CD4-positive, alpha-beta T cell (primary cell): ENCODE measurements around the gene ESF1. TPM values are rescaled to one million over a fixed set of nuclear protein-coding genes. Genes with fewer than 3 reads are reported as not detected.

Source experiments
- ATAC-seq: fragments of 200-7000 bp; cut with Tn5 transposase; one replicate; pipeline ENCODE4 v1.10.0; 2022; ENCODE audit warnings: mild to moderate bottlenecking; ENCODE audit not compliant: poor library complexity
- CTCF ChIA-PET: fragments of 350-600 bp; sonication (Branson Sonifier 250); formaldehyde crosslinking; loops from one replicate; lab custom pipeline; 2021; ENCODE audit warnings: antibody characterized with exemption, inconsistent platforms; lab: Charles Lee
- POLR2A ChIA-PET: fragments of 350-600 bp; sonication (Branson Sonifier 250); formaldehyde crosslinking; loops from one replicate; lab custom pipeline; 2021; ENCODE audit warnings: antibody characterized with exemption, inconsistent platforms; lab: Charles Lee
- DNase-seq, 14 experiments: peaks; one replicate each; pipeline ENCODE4 v3.0.0-alpha.2; 2013 to 2020; ENCODE audit warnings: mixed read lengths in 2 of 14
- H3K27ac ChIP-seq, 2 donors: one replicate each; pipeline versions ENCODE4 v1.5.1 to v1.7.0; 2013; ENCODE audit warnings: low read length in 2 of 2, low read depth in 1 of 2, mild to moderate bottlenecking in 1 of 2
- H3K27me3 ChIP-seq, 2 experiments: 1 replicate in 1 of 2; 2 replicates in 1 of 2; pipeline versions ENCODE4 v1.6.1 to v1.7.0; 2013; ENCODE audit warnings: low read length in 2 of 2, control low read depth in 1 of 2, mild to moderate bottlenecking in 1 of 2, moderate library complexity in 1 of 2; ENCODE audit not compliant: insufficient read depth in 2 of 2, control insufficient read depth in 1 of 2
- H3K36me3 ChIP-seq: one replicate; pipeline ENCODE4 v1.6.1; 2013; ENCODE audit warnings: low read length, control low read depth; ENCODE audit not compliant: insufficient read depth
- H3K4me1 ChIP-seq: one replicate; pipeline ENCODE4 v1.6.1; 2013; ENCODE audit warnings: low read length, control low read depth; ENCODE audit not compliant: insufficient read depth
- H3K4me3 ChIP-seq: one replicate; pipeline ENCODE4 v1.5.1; 2013; ENCODE audit warnings: mild to moderate bottlenecking, low read length, moderate library complexity
- H3K9me3 ChIP-seq, 2 experiments: 1 replicate in 1 of 2; 2 replicates in 1 of 2; pipeline versions ENCODE4 v1.6.1 to v1.7.0; 2013; ENCODE audit warnings: low read length in 2 of 2, mild to moderate bottlenecking in 2 of 2, control low read depth in 1 of 2, moderate library complexity in 1 of 2; ENCODE audit not compliant: control insufficient read depth in 1 of 2, insufficient read depth in 1 of 2
- H3K27ac Mint-ChIP-seq: one replicate; pipeline ENCODE4 v1.8.0; 2020; ENCODE audit warnings: mixed read lengths
- H3K27me3 Mint-ChIP-seq: one replicate; pipeline ENCODE4 v1.8.0; 2021; ENCODE audit warnings: mixed read lengths
- H3K36me3 Mint-ChIP-seq: one replicate; pipeline ENCODE4 v1.8.0; 2021; ENCODE audit warnings: low read depth, mixed read lengths
- H3K4me1 Mint-ChIP-seq: one replicate; pipeline ENCODE4 v1.8.0; 2021; ENCODE audit warnings: low read depth, mixed read lengths
- H3K4me3 Mint-ChIP-seq: one replicate; pipeline ENCODE4 v1.8.0; 2020; ENCODE audit warnings: mild to moderate bottlenecking, mixed read lengths
- H3K9me3 Mint-ChIP-seq: one replicate; pipeline ENCODE4 v1.8.0; 2020; ENCODE audit warnings: mixed read lengths
- CTCF ChIP-seq: fragments of 200-600 bp; IDR thresholded peaks from one replicate; pipeline ENCODE4 v1.8.0; 2022; ENCODE audit warnings: antibody characterized with exemption, mild to moderate bottlenecking
- intact Hi-C, 2 experiments: fragments of 100-400 bp; cut with DNase I in 1 of 2; cut with micrococcal nuclease in 1 of 2; formaldehyde crosslinking; loops; one replicate each; pipeline versions ENCODE4 v1.15.1 to v1.9.0; 2023 to 2025; cut with DNase I, micrococcal nuclease
- total RNA-seq, 174 experiments: library from RNA in 2 of 174; stranded (reverse) in 2 of 174; gene quantifications; one replicate each; pipeline ENCODE4 v1.2.3 and lab custom pipeline; 2021 to 2026

The ESF1 gene
- total RNA-seq, 2 experiments from 2014 or later, result 6.9 to 7.1 TPM

- Histone ChIP-seq H3K4me1 (no peaks in the 10 kb centered on the region), H3K27me3 (no peaks in the 10 kb centered on the region), H3K36me3 (no peaks in the 10 kb centered on the region), H3K9me3 (no peaks in the 10 kb centered on the region), H3K27ac (no peak overlapping the region), H3K4me3 (no peak overlapping the region)
- DNase-seq, result no peak
- Mint-ChIP-seq H3K4me1 (no peaks in the 10 kb centered on the region), H3K4me3 (no peak overlapping the region), H3K27me3 (no peaks in the 10 kb centered on the region), H3K27ac (no peak overlapping the region), H3K36me3 (no peaks in the 10 kb centered on the region), H3K9me3 (no peaks in the 10 kb centered on the region)
- intact Hi-C loops, result no loop called here
- ChIA-PET POLR2A (no interaction called here), CTCF (no interaction called here)
- no peak for ATAC-seq
- TF ChIP-seq CTCF, result no peak
Observed at GRCh38 chr20:13825465-13825864, 40.7 kb upstream of the ESF1 start.

GRCh38 chr20:13824459-13824858 lies 39.7 kb upstream of the ESF1 start:
- Mint-ChIP-seq H3K9me3 (no peaks in the 10 kb centered on the region), H3K27me3 (no peaks in the 10 kb centered on the region), H3K36me3 (no peaks in the 10 kb centered on the region), H3K27ac (no peak overlapping the region), H3K4me1 (no peaks in the 10 kb centered on the region), H3K4me3 (no peak overlapping the region)
- Histone ChIP-seq H3K36me3 (no peaks in the 10 kb centered on the region), H3K4me1 (no peaks in the 10 kb centered on the region), H3K9me3 (no peaks in the 10 kb centered on the region), H3K4me3 (no peak overlapping the region), H3K27ac (no peak overlapping the region), H3K27me3 (no peaks in the 10 kb centered on the region)
- ATAC-seq, result no peak
- no peak for TF ChIP-seq CTCF
- CTCF ChIA-PET, result no interaction called here
- POLR2A ChIA-PET, result no interaction called here
- intact Hi-C loops, result loop anchor here in 1 of 2 experiments (5.0 kb wide), 1 partner anchor 228 kb away; no protein-coding TSS in a partner anchor
- DNase-seq, result no peak

GRCh38 chr20:13822459-13822858 lies 37.7 kb upstream of the ESF1 start:
- Histone ChIP-seq H3K4me3 (no peak overlapping the region), H3K36me3 (peaks cover 4% of the 10 kb centered on the region), H3K27ac (no peak overlapping the region), H3K27me3 (no peaks in the 10 kb centered on the region), H3K9me3 (no peaks in the 10 kb centered on the region), H3K4me1 (no peaks in the 10 kb centered on the region)
- Mint-ChIP-seq H3K4me1 (no peaks in the 10 kb centered on the region), H3K27ac (no peak overlapping the region), H3K9me3 (no peaks in the 10 kb centered on the region), H3K36me3 (peaks cover 13% of the 10 kb centered on the region), H3K4me3 (no peak overlapping the region), H3K27me3 (no peaks in the 10 kb centered on the region)
- TF ChIP-seq CTCF, result no peak
- ATAC-seq (no peak), DNase-seq (no peak)
- POLR2A ChIA-PET, result no interaction called here
- CTCF ChIA-PET, result no interaction called here
- intact Hi-C loops, result loop anchor here in 1 of 2 experiments (5.0 kb wide), 1 partner anchor 230 kb away; no protein-coding TSS in a partner anchor
